Activated CD8-positive, alpha-beta T cell treated with anti-CD3 and anti-CD28 coated beads for 36 hours (primary cell): Measurements from ENCODE around the gene BNC2. TPM values are rescaled to one million over a fixed set of nuclear protein-coding genes. Genes with fewer than 3 reads are reported as not detected.

Experiments used
- ATAC-seq: fragments of 200-7000 bp; cut with Tn5 transposase; one replicate; pipeline ENCODE4 v1.10.0; 2021; ENCODE audit warnings: mild to moderate bottlenecking, moderate library complexity
- CTCF ChIA-PET: fragments of 350-600 bp; sonication (Branson Sonifier 250); formaldehyde crosslinking; loops from one replicate; lab custom pipeline; 2021; ENCODE audit warnings: antibody characterized with exemption; lab: Charles Lee
- POLR2A ChIA-PET: fragments of 350-600 bp; sonication (Branson Sonifier 250); formaldehyde crosslinking; loops from one replicate; lab custom pipeline; 2021; ENCODE audit warnings: antibody characterized with exemption; lab: Charles Lee
- DNase-seq: peaks from one replicate; pipeline ENCODE4 v3.0.0-alpha.2; 2020
- H3K27ac Mint-ChIP-seq: one replicate; pipeline ENCODE4 v1.8.0; 2021; ENCODE audit warnings: mild to moderate bottlenecking, mixed read lengths
- H3K27me3 Mint-ChIP-seq: one replicate; pipeline ENCODE4 v1.8.0; 2021; ENCODE audit warnings: mixed read lengths
- H3K36me3 Mint-ChIP-seq: one replicate; pipeline ENCODE4 v1.8.0; 2021; ENCODE audit warnings: low read depth, mixed read lengths
- H3K4me1 Mint-ChIP-seq: one replicate; pipeline ENCODE4 v1.8.0; 2021; ENCODE audit warnings: low read depth, mixed read lengths
- H3K4me3 Mint-ChIP-seq: one replicate; pipeline ENCODE4 v1.8.0; 2021; ENCODE audit warnings: mild to moderate bottlenecking, moderate library complexity, mixed read lengths
- H3K9me3 Mint-ChIP-seq: one replicate; pipeline ENCODE4 v1.8.0; 2021; ENCODE audit warnings: mixed read lengths
- CTCF ChIP-seq: fragments of 200-600 bp; IDR thresholded peaks from one replicate; pipeline ENCODE4 v1.8.0; 2022; ENCODE audit warnings: antibody characterized with exemption, mild to moderate bottlenecking
- intact Hi-C: fragments of 100-400 bp; cut with micrococcal nuclease; formaldehyde crosslinking; loops from one replicate; pipeline ENCODE4 v1.10.0; 2022
- total RNA-seq, 2 experiments: library from RNA; stranded (reverse); gene quantifications; one replicate each; pipeline ENCODE4 v1.2.3, GENCODE V29; 2021

Gene BNC2
- total RNA-seq, 2 experiments from 2014 or later: not detected

- Mint-ChIP-seq H3K27ac (no peak overlapping the region), H3K36me3 (no peaks in the 10 kb centered on the region), H3K4me1 (no peaks in the 10 kb centered on the region), H3K27me3 (peaks cover 18% of the 10 kb centered on the region), H3K9me3 (no peaks in the 10 kb centered on the region), H3K4me3 (no peak overlapping the region)
- DNase-seq: no peak
- no peak for ATAC-seq
- intact Hi-C loops: no loop called here
- no peak for TF ChIP-seq CTCF
- ChIA-PET POLR2A (no interaction called here), CTCF (no interaction called here)
These were observed 5.6 kb downstream of the BNC2 start for GRCh38 chr9:16864649-16865434.

- ChIA-PET POLR2A (no interaction called here), CTCF (no interaction called here)
- Mint-ChIP-seq H3K4me1 (no peaks in the 10 kb centered on the region), H3K4me3 (no peak overlapping the region), H3K27ac (no peak overlapping the region), H3K9me3 (no peaks in the 10 kb centered on the region), H3K27me3 (no peaks in the 10 kb centered on the region), H3K36me3 (no peaks in the 10 kb centered on the region)
- no peak for ATAC-seq
- intact Hi-C loops: no loop called here
- no peak for TF ChIP-seq CTCF
- no peak for DNase-seq
These were observed 22.3 kb downstream of the BNC2 start for GRCh38 chr9:16848179-16848578.

- H3K27me3 Mint-ChIP-seq: no peaks in the 10 kb centered on the region
- no peaks in the 10 kb centered on the region for H3K36me3 Mint-ChIP-seq
- no peak for TF ChIP-seq CTCF
- H3K4me3 Mint-ChIP-seq: no peak overlapping the region
- H3K27ac Mint-ChIP-seq: no peak overlapping the region
- CTCF ChIA-PET: no interaction called here
- no peaks in the 10 kb centered on the region for H3K9me3 Mint-ChIP-seq
- POLR2A ChIA-PET: no interaction called here
- ATAC-seq (no peak), DNase-seq (no peak)
- intact Hi-C loops: no loop called here
- H3K4me1 Mint-ChIP-seq: no peaks in the 10 kb centered on the region
These were observed 23.5 kb downstream of the BNC2 start for GRCh38 chr9:16846986-16847385.

GRCh38 chr9:16846367-16846766 is 24.1 kb downstream of the BNC2 start:
- Mint-ChIP-seq H3K36me3 (no peaks in the 10 kb centered on the region), H3K27me3 (no peaks in the 10 kb centered on the region), H3K27ac (no peak overlapping the region), H3K4me3 (no peak overlapping the region), H3K9me3 (no peaks in the 10 kb centered on the region), H3K4me1 (no peaks in the 10 kb centered on the region)
- no peak for ATAC-seq
- ChIA-PET CTCF (no interaction called here), POLR2A (no interaction called here)
- DNase-seq: no peak
- TF ChIP-seq CTCF: no peak
- intact Hi-C loops: no loop called here

DNA sequence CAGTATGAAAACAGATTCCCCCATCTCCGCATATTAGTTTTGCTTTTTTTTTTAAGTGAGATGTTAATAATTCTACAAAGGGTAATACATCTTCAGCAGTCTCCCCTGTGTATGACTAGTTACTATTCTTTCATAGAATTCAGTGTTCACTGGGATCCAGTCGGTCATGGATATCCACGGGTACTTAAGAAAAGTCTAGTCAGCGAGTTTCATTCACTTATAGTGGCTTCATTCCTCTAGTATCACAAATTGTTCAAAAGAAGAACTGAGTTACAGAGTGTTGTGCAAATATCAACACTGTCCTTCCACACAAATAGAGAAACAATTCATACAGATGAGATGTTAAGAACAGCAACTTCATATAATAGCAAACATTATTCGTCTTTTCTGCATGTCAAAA is 35.7 kb downstream of the BNC2 start:
- H3K27me3 Mint-ChIP-seq: peaks cover 2% of the 10 kb centered on the region
- TF ChIP-seq CTCF: no peak
- POLR2A ChIA-PET: no interaction called here
- no peak overlapping the region for H3K4me3 Mint-ChIP-seq
- peaks cover 5% of the 10 kb centered on the region for H3K9me3 Mint-ChIP-seq
- intact Hi-C loops: no loop called here
- CTCF ChIA-PET: no interaction called here
- no peak overlapping the region for H3K27ac Mint-ChIP-seq
- no peak for DNase-seq
- no peaks in the 10 kb centered on the region for H3K4me1 Mint-ChIP-seq
- no peaks in the 10 kb centered on the region for H3K36me3 Mint-ChIP-seq
- no peak for ATAC-seq
